ENCODE data around the gene ATP11B. TPM values are rescaled to one million over a fixed set of nuclear protein-coding genes. Genes with fewer than 3 reads are reported as not detected.

ATP11B gene
- total and polyA plus RNA-seq, 2 of the 8 experiments (the other 6 are each of a cell fraction or from before 2014, with no cell fraction given): 5.1 to 26.5 TPM

DNA sequence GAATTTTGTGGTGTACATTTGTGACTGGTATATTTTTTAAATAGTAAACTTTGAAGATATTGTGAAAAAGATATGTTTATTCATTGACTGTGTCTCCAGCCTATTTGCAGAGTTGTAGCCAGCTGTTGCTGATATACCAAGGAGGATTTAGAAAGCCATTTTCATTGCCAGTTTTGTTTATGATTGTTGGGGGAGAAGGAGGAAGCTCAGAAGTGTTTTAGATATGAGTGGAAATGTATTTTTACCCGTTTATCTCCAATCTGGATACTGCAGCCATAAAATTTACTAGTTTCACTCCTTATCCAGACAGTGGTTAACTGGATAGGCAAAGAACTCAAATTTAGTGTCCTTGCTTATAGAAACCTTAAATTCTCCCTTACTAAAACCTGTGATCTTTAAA, 18.8 kb downstream of the ATP11B start:
- H3K4ac ChIP-seq (replicated peaks; ENCODE audit: insufficient read length, low read depth, low read length): no peak overlapping the region
- H2BK12ac ChIP-seq (ENCODE audit: low read depth, low read length): no peak overlapping the region
- H3K4me2 ChIP-seq (ENCODE audit: insufficient read depth in 1 of 2, low read depth in 2 of 2, low read length in 2 of 2): no peak overlapping the region
- WGBS, 2 experiments (ENCODE audit: extremely low coverage in 1 of 2, insufficient coverage in 1 of 2, insufficient read length in 1 of 2, insufficient replicate concordance in 2 of 2, low coverage in 1 of 2, low lambda C conversion rate in 2 of 2, missing lambda C conversion rate in 1 of 2): 76% methylated on average over 1 of the region's 1 CpG; no CpG with 5 or more reads in 1 of the 2 experiments
- H4K91ac ChIP-seq (replicated peaks; ENCODE audit: insufficient read length, low read length): no peak overlapping the region
- no peak overlapping the region for H2AFZ ChIP-seq (ENCODE audit: low read length)
- H3K23me2 ChIP-seq (ENCODE audit: low read depth, low read length): no peaks in the 10 kb centered on the region
- no peak overlapping the region for H3K23ac ChIP-seq (ENCODE audit: insufficient read length)
- POLR2A ChIA-PET (ENCODE audit: partially characterized antibody): no interaction called here
- no peak overlapping the region for H2AK5ac ChIP-seq (ENCODE audit: low read depth, low read length)
- no peak overlapping the region for H3K14ac ChIP-seq (ENCODE audit: insufficient read length)
- H2BK15ac ChIP-seq (ENCODE audit: low read length): no peak overlapping the region
- no peaks in the 10 kb centered on the region for H3K4me1 ChIP-seq (replicated peaks in 1 of 4; ENCODE audit: control insufficient read depth in 3 of 4, insufficient read depth in 4 of 4, low read length in 3 of 4)
- H4K8ac ChIP-seq (ENCODE audit: extremely low read depth, insufficient read depth, low read length): no peak overlapping the region
- H2BK20ac ChIP-seq (ENCODE audit: low read length): no peak overlapping the region
- H4K20me1 ChIP-seq (replicated peaks in 1 of 2; ENCODE audit: control insufficient read depth in 1 of 2, insufficient read depth in 2 of 2, low read length in 2 of 2): no peaks in the 10 kb centered on the region
- H2BK5ac ChIP-seq (ENCODE audit: low read depth, low read length): no peak overlapping the region
- H3K9ac ChIP-seq (replicated peaks in 1 of 4; ENCODE audit: extremely low read depth in 1 of 4, low read depth in 3 of 4, low read length in 3 of 4): no peak overlapping the region
- H3K56ac ChIP-seq (replicated peaks; ENCODE audit: insufficient read length, low read depth, low read length): no peak overlapping the region
- H3K18ac ChIP-seq (ENCODE audit: extremely low read depth, low read length): no peak overlapping the region
- no peak for FAIRE-seq
- no peak overlapping the region for H3K4me3 ChIP-seq (ENCODE audit: extremely low read depth in 1 of 4, insufficient read depth in 2 of 4, low read depth in 3 of 4, low read length in 4 of 4)
- no peak overlapping the region for H2BK120ac ChIP-seq (replicated peaks; ENCODE audit: low read depth, low read length)
- no peak overlapping the region for H4K5ac ChIP-seq (ENCODE audit: insufficient read length, low read depth, low read length)
- CTCF ChIA-PET (ENCODE audit: partially characterized antibody): interaction anchor here (0.7 kb wide), 1 partner anchor 100 kb away, joined by 4 read pairs; no protein-coding TSS in a partner anchor
- no peaks in the 10 kb centered on the region for H3K27me3 ChIP-seq (replicated peaks in 1 of 4; ENCODE audit: control insufficient read depth in 3 of 4, extremely low read depth in 1 of 4, insufficient read depth in 3 of 4, low read length in 3 of 4)
- H3K79me1 ChIP-seq (ENCODE audit: low read depth, low read length): no peaks in the 10 kb centered on the region
- TF ChIP-seq, protein P1, sequence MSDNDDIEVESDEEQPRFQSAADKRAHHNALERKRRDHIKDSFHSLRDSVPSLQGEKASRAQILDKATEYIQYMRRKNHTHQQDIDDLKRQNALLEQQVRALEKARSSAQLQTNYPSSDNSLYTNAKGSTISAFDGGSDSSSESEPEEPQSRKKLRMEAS (IDR thresholded peaks at IDR 0.05): no peak
- TF ChIP-seq POLR2AphosphoS5 (IDR thresholded peaks at IDR 0.05; ENCODE audit: low read depth, low read length) (no peak), SRF (IDR thresholded peaks at IDR 0.05; ENCODE audit: low read depth, low read length) (no peak), SP4 (IDR thresholded peaks at IDR 0.05; ENCODE audit: low read length) (no peak), HDAC6 (IDR thresholded peaks at IDR 0.05; ENCODE audit: low read depth, low read length) (no peak), SIN3A (conservative IDR thresholded peaks at IDR 0.05 in 1 of 2, IDR thresholded peaks at IDR 0.05 in 1 of 2; ENCODE audit: low read depth in 1 of 2, low read length in 2 of 2) (no peak), TAF1 (IDR thresholded peaks at IDR 0.05; ENCODE audit: low read depth, low read length) (no peak)
- no peak overlapping the region for H3K27ac ChIP-seq (ENCODE audit: low read depth, low read length)
- no peaks in the 10 kb centered on the region; a peak in 1 of 4 replicates for H3K79me2 ChIP-seq (ENCODE audit: control insufficient read depth in 1 of 2, insufficient read depth in 2 of 2, low read length in 2 of 2)
- H3K9me3 ChIP-seq (ENCODE audit: insufficient read depth in 2 of 2, low read depth in 1 of 2, low read length in 1 of 2): no peaks in the 10 kb centered on the region
- H3K36me3 ChIP-seq (ENCODE audit: control insufficient read depth in 2 of 4, insufficient read depth in 4 of 4, low read length in 3 of 4): no peaks in the 10 kb centered on the region
- DNase-seq (ENCODE audit: low read depth in 1 of 2, low spot score in 2 of 2): no peak

All from H1 (cell line).